K562 (cell line): ENCODE data around the gene TMEM69. TPM values are rescaled to one million over a fixed set of nuclear protein-coding genes. Genes with fewer than 3 reads are reported as not detected.

Experiments
- ATAC-seq: fragments of 200-7000 bp; cut with Tn5 transposase; 3 replicates; pipeline ENCODE4 v1.9.1; 2020; ENCODE audit warnings: moderate library complexity
- BruUV-seq: library from RNA; stranded (reverse); fragments of 400-500 nt; replicated peaks from 2 replicates; lab custom pipeline; 2021; lab: Mats Ljungman, UMichigan
- CTCF ChIA-PET: fragments of 300-600 bp; formaldehyde crosslinking; extraction: SDS; loops from one replicate; lab custom pipeline; 2021; ENCODE audit warnings: low intra/inter-chr PET ratio; lab: Yijun Ruan, JAX
- POLR2A ChIA-PET: fragments of 300-600, 350-650 bp; sonication (Branson Sonifier 250); formaldehyde crosslinking; extraction: SDS; loops from one replicate; lab custom pipeline; 2021; ENCODE audit warnings: antibody characterized with exemption, inconsistent platforms; lab: Yijun Ruan, JAX
- DNase-seq, 4 experiments: peaks; one replicate each; pipeline versions ENCODE4 v3.0.0 to v3.0.0-alpha.2; 2011 to 2018; ENCODE audit warnings: low spot score in 3 of 4, mixed read lengths in 3 of 4; ENCODE audit errors: extremely low read depth in 1 of 4
- FAIRE-seq: peaks from 2 replicates; lab custom pipeline; 2011; peaks lifted over from hg19 to GRCh38; lab: Jason Lieb, UNC
- H2AFZ ChIP-seq: 2 replicates; pipeline ENCODE4 v1.6.0; 2011; ENCODE audit warnings: low read depth, low read length, control low read depth, inconsistent platforms
- H3K27ac ChIP-seq: fragments of 200-600 bp; 3 replicates; pipeline ENCODE4 v1.8.0; 2011; ENCODE audit warnings: low read depth, mild to moderate bottlenecking, control low read depth, inconsistent platforms, low read length, moderate library complexity, mixed read lengths; ENCODE audit errors: extremely low read depth
- H3K27me3 ChIP-seq, 2 experiments: fragments of 300-600 bp in 1 of 2; 2 replicates in 1 of 2; 3 replicates in 1 of 2; pipeline versions ENCODE4 v1.6.0 to v1.8.0; 2011; ENCODE audit warnings: inconsistent platforms in 2 of 2, low read length in 2 of 2, mild to moderate bottlenecking in 1 of 2, mixed read lengths in 1 of 2, moderate library complexity in 1 of 2; ENCODE audit not compliant: control insufficient read depth in 2 of 2, insufficient read depth in 2 of 2
- H3K36me3 ChIP-seq: fragments of 300-600 bp; 3 replicates; pipeline ENCODE4 v1.8.0; 2011; ENCODE audit warnings: mild to moderate bottlenecking, low read length, inconsistent platforms; ENCODE audit not compliant: control insufficient read depth, insufficient read depth
- H3K4me1 ChIP-seq, 2 experiments: fragments of 200-600 bp in 1 of 2; replicated peaks in 1 of 2; 2 replicates in 1 of 2; 3 replicates in 1 of 2; pipeline versions ENCODE4 v1.5.1 to v1.8.0; 2011; ENCODE audit warnings: inconsistent platforms in 2 of 2, low read length in 2 of 2, mild to moderate bottlenecking in 1 of 2, mixed read lengths in 1 of 2, moderate library complexity in 1 of 2; ENCODE audit not compliant: control insufficient read depth in 2 of 2, insufficient read depth in 2 of 2
- H3K4me2 ChIP-seq: 2 replicates; pipeline ENCODE4 v1.6.1; 2011; ENCODE audit warnings: low read length, control low read depth, inconsistent platforms, mixed read lengths; ENCODE audit not compliant: insufficient read depth
- H3K4me3 ChIP-seq: fragments of 200-600 bp; sonication (generic), shearing (Covaris generic); 2 replicates; pipeline ENCODE4 v1.5.1; 2016; ENCODE audit warnings: control low read depth, inconsistent platforms
- H3K79me2 ChIP-seq: fragments of 200-600 bp; 3 replicates; pipeline ENCODE4 v1.8.0; 2011; ENCODE audit warnings: low read length, inconsistent platforms; ENCODE audit not compliant: control insufficient read depth, insufficient read depth
- H3K9ac ChIP-seq, 2 experiments: 2 replicates each; pipeline versions ENCODE4 v1.6.0 to v1.6.1; 2011; ENCODE audit warnings: low read depth in 2 of 2, low read length in 2 of 2, control low read depth in 1 of 2, inconsistent platforms in 1 of 2, mild to moderate bottlenecking in 1 of 2, mixed read lengths in 1 of 2; ENCODE audit not compliant: insufficient read depth in 1 of 2
- H3K9me1 ChIP-seq: one replicate; pipeline ENCODE4 v1.6.0; 2011; ENCODE audit warnings: inconsistent platforms, mild to moderate bottlenecking, low read length, moderate library complexity; ENCODE audit not compliant: control insufficient read depth, insufficient read depth
- H3K9me3 ChIP-seq: replicated peaks from 2 replicates; pipeline ENCODE4 v1.5.1; 2011; ENCODE audit warnings: low read depth, low read length, inconsistent platforms; ENCODE audit not compliant: control insufficient read depth, insufficient read depth
- H4K20me1 ChIP-seq: replicated peaks from 2 replicates; pipeline ENCODE4 v1.6.1; 2011; ENCODE audit warnings: low read length, inconsistent platforms, mixed read lengths; ENCODE audit not compliant: control insufficient read depth, insufficient read depth
- BCOR ChIP-seq: fragments of 450-650 bp; IDR thresholded peaks from 2 replicates; pipeline ENCODE4 v1.6.1; 2016
- CCNT2 ChIP-seq: IDR thresholded peaks from 2 replicates; pipeline ENCODE4 v1.6.1; 2011; ENCODE audit warnings: borderline replicate concordance, low read depth, mild to moderate bottlenecking, moderate library complexity, mixed read lengths, low read length; ENCODE audit not compliant: insufficient read length; ENCODE audit errors: extremely low read depth
- CHD1 ChIP-seq: fragments of 200-600 bp; sonication (generic); IDR thresholded peaks from one replicate; pipeline ENCODE4 v1.6.1; 2012; ENCODE audit warnings: mild to moderate bottlenecking, moderate library complexity, low read length, inconsistent platforms
- DACH1 ChIP-seq: fragments of 450-650 bp; IDR thresholded peaks from 2 replicates; pipeline ENCODE4 v1.6.1; 2018; ENCODE audit not compliant: partially characterized antibody
- FOXA3 ChIP-seq, 2 experiments: fragments of 450-650 bp in 1 of 2; sonication (generic) in 1 of 2; formaldehyde crosslinking; IDR thresholded peaks in 1 of 2; conservative IDR thresholded peaks in 1 of 2; 2 replicates each; pipeline versions ENCODE4 v1.4.0 to v1.8.0; 2020 to 2022; ENCODE audit warnings: mild to moderate bottlenecking in 2 of 2, missing genetic modification reagents in 1 of 2
- KDM1A ChIP-seq, 2 experiments: fragments of 450-650 bp; IDR thresholded peaks; 2 replicates each; pipeline ENCODE4 v1.6.1; 2016; ENCODE audit warnings: mild to moderate bottlenecking in 2 of 2
- NFIC ChIP-seq: fragments of 450-650 bp; IDR thresholded peaks from 2 replicates; pipeline ENCODE4 v1.6.1; 2017; ENCODE audit warnings: mild to moderate bottlenecking, inconsistent platforms
- SMARCA4 ChIP-seq: fragments of 450-650 bp; IDR thresholded peaks from 2 replicates; pipeline ENCODE4 v1.6.1; 2016
- SRSF1 ChIP-seq: fragments of 200-400 bp; formaldehyde crosslinking; IDR thresholded peaks from 2 replicates; pipeline ENCODE4 v1.6.1; 2017; ENCODE audit warnings: mild to moderate bottlenecking, low read depth, low read length, moderate library complexity
- TARDBP ChIP-seq: fragments of 450-650 bp; IDR thresholded peaks from 2 replicates; pipeline ENCODE4 v1.6.1; 2016
- WGBS: fragments of 100-300 bp; shearing (Covaris generic); methylation state at CpG from one replicate; pipeline ENCODE4 v1.1.6; 2016; ENCODE audit warnings: low coverage, mixed read lengths; ENCODE audit not compliant: insufficient coverage; ENCODE audit errors: missing lambda C conversion rate; 5-methylcytosine and 5-hydroxymethylcytosine counted together
- in situ Hi-C: fragments of 300-500 bp; cut with MboI; formaldehyde crosslinking; loops from 4 replicates; pipeline ENCODE4 v1.15.0; 2018; ENCODE audit warnings: inconsistent platforms, mixed read lengths
- intact Hi-C: fragments of 100-400 bp; cut with micrococcal nuclease; formaldehyde crosslinking; loops from 2 replicates; pipeline ENCODE4 v1.14.2; 2022
- polyA plus RNA-seq, 8 experiments: library from polyadenylated mRNA; depleted of rRNA in 4 of 8; stranded (reverse) in 5 of 8; unstranded in 3 of 8; fragments of >200 nt; fragmentation: Nextera tagmentation in 2 of 8; fragmentation: Illumina TruSeq in 1 of 8; extraction: Ambion mirVana in 2 of 8; extraction: Trizol in 1 of 8; gene quantifications; 2 replicates each; pipeline versions ENCODE4 v1.2.1 to v1.2.3, GENCODE V29; 2011 to 2014; ENCODE audit warnings: inconsistent platforms in 1 of 8, missing spikeins in 1 of 8
- total RNA-seq, 7 experiments: library from RNA; depleted of rRNA in 6 of 7; stranded (reverse); fragments of >200 nt in 6 of 7; fragmentation: Illumina TruSeq in 2 of 7; extraction: Trizol in 2 of 7; gene quantifications; 2 replicates each; pipeline versions ENCODE4 v1.2.1 to v1.2.3, GENCODE V29; 2011 to 2021; ENCODE audit warnings: low replicate concordance in 1 of 7
- TF ChIP-seq, protein P1 (sequence below): fragments of 200-800 bp; sonication (Bioruptor generic); IDR thresholded peaks from 2 replicates; pipeline ENCODE4 v1.6.1; 2017; ENCODE audit warnings: missing genetic modification characterization, missing compliant biosample characterization
- TF ChIP-seq, protein P2 (sequence below): sonication (generic); formaldehyde crosslinking; IDR thresholded peaks from 2 replicates; pipeline ENCODE4 v1.8.0; 2022; ENCODE audit warnings: mild to moderate bottlenecking, missing genetic modification reagents
- TF ChIP-seq, protein P3 (sequence below): sonication (generic); formaldehyde crosslinking; IDR thresholded peaks from 2 replicates; pipeline ENCODE4 v1.8.1; 2023; ENCODE audit warnings: mild to moderate bottlenecking, missing genetic modification reagents

TMEM69 gene
- total and polyA plus RNA-seq, 9 of the 15 experiments (the other 6 are each of a cell fraction or from before 2014, with no cell fraction given), result 47.3 to 248 (median 103) TPM

DNA sequence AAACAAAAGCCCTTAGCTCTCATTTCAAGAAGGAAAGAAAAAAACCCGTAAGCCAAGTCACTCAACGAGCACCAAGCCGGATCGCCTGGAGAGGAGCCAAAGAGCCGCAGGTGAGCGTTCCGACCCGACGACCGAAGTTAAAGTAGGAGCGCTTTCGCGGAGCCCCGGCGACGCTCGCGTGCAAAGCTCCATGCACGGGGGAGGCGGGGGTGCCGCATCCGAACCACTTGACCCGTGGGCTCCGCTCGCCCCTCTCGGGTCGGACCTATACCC lies 2.0 kb upstream of the TMEM69 start (continued):
- no peak for TF ChIP-seq KDM1A (IDR thresholded peaks at IDR 0.05)
- peak; percentile 94 for TF ChIP-seq NFIC
- TF ChIP-seq, protein P1, sequence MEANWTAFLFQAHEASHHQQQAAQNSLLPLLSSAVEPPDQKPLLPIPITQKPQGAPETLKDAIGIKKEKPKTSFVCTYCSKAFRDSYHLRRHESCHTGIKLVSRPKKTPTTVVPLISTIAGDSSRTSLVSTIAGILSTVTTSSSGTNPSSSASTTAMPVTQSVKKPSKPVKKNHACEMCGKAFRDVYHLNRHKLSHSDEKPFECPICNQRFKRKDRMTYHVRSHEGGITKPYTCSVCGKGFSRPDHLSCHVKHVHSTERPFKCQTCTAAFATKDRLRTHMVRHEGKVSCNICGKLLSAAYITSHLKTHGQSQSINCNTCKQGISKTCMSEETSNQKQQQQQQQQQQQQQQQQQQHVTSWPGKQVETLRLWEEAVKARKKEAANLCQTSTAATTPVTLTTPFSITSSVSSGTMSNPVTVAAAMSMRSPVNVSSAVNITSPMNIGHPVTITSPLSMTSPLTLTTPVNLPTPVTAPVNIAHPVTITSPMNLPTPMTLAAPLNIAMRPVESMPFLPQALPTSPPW (CRISPR knock-in tag), result no peak
- peak; percentile 62 for TF ChIP-seq SMARCA4
- TF ChIP-seq CHD1, result peak; percentile 94
- TF ChIP-seq CCNT2, result peak; percentile 17
- no peak for TF ChIP-seq TARDBP
- 0 out of 2 replicates have a peak, but pooled peaks have one; percentile 46 for TF ChIP-seq BCOR

DNA sequence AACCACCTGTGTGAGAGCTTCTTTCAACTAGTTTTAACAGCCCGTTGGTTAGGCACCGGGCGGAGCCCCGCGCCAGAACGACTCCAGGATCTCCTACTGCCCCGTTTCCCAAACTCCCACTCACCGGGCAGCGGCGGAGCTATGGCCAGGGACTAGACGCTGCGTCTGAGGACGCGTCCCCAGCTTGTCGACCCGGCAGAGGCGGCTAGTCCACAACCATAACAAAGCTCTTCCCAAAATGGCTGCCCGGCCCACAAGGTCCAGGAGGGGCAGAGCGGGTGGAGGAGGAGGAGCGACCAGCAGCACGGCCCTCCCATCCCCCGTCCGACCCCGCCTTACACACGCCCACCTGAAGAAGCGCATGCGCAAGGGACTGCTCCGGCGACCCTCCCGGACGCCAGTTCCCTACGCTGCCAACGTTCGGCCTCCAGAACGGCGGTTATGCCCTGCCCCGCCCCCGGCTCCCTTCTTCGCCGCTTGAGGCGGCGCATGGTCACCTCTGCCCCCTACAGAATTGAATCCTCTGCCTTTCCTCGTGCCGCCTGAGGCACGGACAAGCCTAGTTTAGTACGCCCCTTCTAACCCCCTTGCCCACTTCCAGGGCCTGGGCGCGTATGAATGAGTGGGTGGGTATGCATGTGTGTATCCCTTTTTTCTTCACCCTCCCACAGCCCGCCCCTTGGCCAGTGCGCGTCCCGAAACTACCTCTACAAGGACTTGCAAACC lies 1.5 kb upstream of the TMEM69 start, which contains the start of gene GPBP1L1:
TSS of gene GPBP1L1 (minus strand) at position 246 of the 726 bp plus-strand sequence. CDS start 27,446 bp downstream, outside the sequence.
- FAIRE-seq (peak; percentile 64), DNase-seq (peak; percentile 98 to 100 (median 99)), ATAC-seq (peak; percentile 86)
- Histone ChIP-seq H3K27ac (peak within 1 kb of the TSS; percentile 98), H3K36me3 (peaks cover 27% of the 10 kb centered on the region), H3K9me3 (no peaks in the 10 kb centered on the region), H3K4me3 (peak within 1 kb of the TSS; percentile 87), H3K9me1 (no peaks in the 10 kb centered on the region), H2AFZ (peak within 1 kb of the TSS; percentile 94), H4K20me1 (peaks cover 8% of the 10 kb centered on the region), H3K4me2 (peak within 1 kb of the TSS; percentile 95), H3K27me3 (no peaks in the 10 kb centered on the region), H3K9ac (peak within 1 kb of the TSS; percentile 99), H3K79me2 (peaks cover 96% of the 10 kb centered on the region), H3K4me1 (peaks cover 11 to 33% of the 10 kb centered on the region in 2 experiments)
- TSS peak; percentile 44 for BruUV-seq
- ChIA-PET CTCF (no interaction called here), POLR2A (interaction anchor here (0.6 to 2.7 kb wide), 49 partner anchors 8 to 967 kb away, joined by 3 to 95 read pairs (median 3); partner anchors contain the start of genes AKR1A1, HECTD3, NASP and PRDX1)
- intact Hi-C loops, result loop anchor here (2.0 to 5.0 kb wide), 4 partner anchors 104 to 196 kb away; partner anchors contain the start of genes MAST2 and NASP
- WGBS, result under 1% methylated on average over 50 of the region's 52 CpGs
- in situ Hi-C loops, result no loop called here
- no peak for TF ChIP-seq SRSF1
- TF ChIP-seq FOXA3 (CRISPR knock-in tag; conservative IDR thresholded peaks at IDR 0.05 in 1 of 2, IDR thresholded peaks at IDR 0.05 in 1 of 2), result peak in 1 of 2 experiments; percentile 23; a peak in 2 of 4 replicates
- TF ChIP-seq DACH1, result no peak
- TF ChIP-seq, protein P2, sequence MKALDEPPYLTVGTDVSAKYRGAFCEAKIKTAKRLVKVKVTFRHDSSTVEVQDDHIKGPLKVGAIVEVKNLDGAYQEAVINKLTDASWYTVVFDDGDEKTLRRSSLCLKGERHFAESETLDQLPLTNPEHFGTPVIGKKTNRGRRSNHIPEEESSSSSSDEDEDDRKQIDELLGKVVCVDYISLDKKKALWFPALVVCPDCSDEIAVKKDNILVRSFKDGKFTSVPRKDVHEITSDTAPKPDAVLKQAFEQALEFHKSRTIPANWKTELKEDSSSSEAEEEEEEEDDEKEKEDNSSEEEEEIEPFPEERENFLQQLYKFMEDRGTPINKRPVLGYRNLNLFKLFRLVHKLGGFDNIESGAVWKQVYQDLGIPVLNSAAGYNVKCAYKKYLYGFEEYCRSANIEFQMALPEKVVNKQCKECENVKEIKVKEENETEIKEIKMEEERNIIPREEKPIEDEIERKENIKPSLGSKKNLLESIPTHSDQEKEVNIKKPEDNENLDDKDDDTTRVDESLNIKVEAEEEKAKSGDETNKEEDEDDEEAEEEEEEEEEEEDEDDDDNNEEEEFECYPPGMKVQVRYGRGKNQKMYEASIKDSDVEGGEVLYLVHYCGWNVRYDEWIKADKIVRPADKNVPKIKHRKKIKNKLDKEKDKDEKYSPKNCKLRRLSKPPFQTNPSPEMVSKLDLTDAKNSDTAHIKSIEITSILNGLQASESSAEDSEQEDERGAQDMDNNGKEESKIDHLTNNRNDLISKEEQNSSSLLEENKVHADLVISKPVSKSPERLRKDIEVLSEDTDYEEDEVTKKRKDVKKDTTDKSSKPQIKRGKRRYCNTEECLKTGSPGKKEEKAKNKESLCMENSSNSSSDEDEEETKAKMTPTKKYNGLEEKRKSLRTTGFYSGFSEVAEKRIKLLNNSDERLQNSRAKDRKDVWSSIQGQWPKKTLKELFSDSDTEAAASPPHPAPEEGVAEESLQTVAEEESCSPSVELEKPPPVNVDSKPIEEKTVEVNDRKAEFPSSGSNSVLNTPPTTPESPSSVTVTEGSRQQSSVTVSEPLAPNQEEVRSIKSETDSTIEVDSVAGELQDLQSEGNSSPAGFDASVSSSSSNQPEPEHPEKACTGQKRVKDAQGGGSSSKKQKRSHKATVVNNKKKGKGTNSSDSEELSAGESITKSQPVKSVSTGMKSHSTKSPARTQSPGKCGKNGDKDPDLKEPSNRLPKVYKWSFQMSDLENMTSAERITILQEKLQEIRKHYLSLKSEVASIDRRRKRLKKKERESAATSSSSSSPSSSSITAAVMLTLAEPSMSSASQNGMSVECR (CRISPR knock-in tag), result peak; percentile 26; the same call in 1 of the 2 replicates
- TF ChIP-seq, protein P3, sequence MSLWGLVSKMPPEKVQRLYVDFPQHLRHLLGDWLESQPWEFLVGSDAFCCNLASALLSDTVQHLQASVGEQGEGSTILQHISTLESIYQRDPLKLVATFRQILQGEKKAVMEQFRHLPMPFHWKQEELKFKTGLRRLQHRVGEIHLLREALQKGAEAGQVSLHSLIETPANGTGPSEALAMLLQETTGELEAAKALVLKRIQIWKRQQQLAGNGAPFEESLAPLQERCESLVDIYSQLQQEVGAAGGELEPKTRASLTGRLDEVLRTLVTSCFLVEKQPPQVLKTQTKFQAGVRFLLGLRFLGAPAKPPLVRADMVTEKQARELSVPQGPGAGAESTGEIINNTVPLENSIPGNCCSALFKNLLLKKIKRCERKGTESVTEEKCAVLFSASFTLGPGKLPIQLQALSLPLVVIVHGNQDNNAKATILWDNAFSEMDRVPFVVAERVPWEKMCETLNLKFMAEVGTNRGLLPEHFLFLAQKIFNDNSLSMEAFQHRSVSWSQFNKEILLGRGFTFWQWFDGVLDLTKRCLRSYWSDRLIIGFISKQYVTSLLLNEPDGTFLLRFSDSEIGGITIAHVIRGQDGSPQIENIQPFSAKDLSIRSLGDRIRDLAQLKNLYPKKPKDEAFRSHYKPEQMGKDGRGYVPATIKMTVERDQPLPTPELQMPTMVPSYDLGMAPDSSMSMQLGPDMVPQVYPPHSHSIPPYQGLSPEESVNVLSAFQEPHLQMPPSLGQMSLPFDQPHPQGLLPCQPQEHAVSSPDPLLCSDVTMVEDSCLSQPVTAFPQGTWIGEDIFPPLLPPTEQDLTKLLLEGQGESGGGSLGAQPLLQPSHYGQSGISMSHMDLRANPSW, result no peak
